GM18508 (cell line): ENCODE data around the gene FLAD1.

Experiments
- ATAC-seq: cut with Tn5 transposase; IDR thresholded peaks from one replicate; pipeline ENCODE4 v1.9.1; 2021; ENCODE audit warnings: moderate number of reproducible peaks; ENCODE audit not compliant: insufficient read depth, unreplicated experiment

Gene FLAD1

DNA sequence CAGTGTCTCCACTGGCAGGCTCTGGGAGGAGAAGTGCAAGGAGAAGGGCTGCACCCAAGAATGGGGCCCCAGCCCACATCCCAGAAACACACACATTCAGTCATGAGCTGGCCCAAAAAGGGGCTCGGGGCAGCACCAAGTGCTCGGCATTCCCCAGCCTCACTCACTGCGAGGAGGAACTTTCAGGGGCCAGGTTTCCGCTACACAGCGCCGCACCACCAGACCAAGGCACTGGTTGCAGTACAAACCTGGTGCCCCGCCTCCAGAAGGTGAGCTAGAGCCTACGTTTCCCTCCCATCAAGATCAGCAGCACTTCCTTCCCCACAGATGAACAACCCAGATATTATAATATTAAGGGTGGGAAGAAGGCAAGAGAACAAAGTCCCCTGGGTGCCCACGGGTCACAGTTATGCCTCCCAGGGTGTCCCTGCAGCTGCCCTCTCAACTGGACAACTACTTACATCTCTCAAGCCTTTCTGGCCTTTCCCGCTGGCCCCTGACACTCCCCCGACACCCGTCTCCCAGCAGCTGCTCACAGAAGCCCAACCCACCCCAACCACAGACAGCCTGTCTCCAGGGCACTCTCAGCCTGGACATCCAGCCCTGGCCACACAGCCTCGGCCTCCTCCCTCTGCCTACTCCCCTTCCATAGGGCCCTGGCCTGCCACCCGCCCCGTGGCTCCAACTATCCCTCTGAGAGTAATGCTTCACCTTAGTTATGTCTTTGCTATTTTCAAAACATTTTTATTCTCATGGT is 31.1 kb upstream of the FLAD1 start:
- no peak for ATAC-seq

DNA sequence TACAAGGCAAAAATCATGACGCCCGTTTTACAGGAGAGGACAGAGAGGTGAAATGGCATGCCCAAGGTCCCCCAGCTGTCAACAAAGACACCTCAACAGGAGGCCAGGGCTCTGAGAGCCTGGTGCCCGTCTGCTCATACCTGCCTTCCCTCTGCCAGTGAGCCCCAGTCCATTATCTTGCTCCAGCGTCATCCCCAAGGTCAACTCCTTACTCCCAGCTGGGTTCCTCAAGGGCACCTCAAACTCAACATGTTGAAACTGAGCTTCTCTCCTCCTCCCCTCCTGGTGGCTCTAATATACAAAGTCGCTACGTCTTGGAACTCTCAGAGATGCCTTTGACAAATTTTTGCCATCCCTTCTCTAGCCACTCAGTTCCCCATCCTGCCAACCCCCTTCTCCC is 30.5 kb upstream of the FLAD1 start:
- no peak for ATAC-seq

DNA sequence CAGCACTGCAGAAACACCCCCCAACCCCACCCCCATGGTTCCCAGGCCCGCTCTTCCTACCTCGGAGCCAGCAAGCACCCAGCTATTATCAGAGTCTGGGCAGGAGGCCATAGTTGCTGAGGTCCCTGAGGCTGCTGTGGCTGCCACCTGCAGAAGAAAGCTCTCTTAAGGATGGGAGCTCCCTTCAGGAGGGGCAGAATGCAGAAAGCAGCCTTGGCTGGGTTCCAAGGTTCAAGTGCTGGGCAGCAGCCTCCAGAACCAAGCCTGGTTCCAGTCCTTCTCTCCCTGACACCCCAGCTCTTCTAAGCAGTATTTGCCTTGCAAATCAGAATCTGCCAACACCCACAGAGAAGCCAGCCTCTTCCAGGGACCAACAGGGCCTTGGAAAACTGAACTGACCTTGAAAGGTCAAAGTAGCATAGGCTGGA is 29.5 kb upstream of the FLAD1 start:
- no peak for ATAC-seq

DNA sequence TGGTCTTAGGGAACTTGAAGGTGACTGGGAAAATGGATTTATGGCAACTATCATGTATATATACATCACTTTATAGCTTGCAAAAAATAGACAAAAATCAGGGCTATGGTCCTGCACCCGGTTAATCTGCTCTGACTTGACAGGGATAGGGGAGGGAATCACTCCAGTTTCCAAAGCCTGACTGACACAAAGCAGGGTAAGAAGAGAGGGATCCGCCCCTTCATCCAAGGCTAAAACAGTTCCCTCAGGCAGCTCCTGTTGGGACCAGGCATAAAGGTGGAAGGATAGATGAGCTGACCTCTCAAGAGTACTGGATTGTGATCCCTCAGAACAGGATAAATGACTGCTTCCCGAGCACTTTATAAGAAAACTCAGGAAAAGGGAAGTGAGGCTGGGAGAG is 28.6 kb upstream of the FLAD1 start:
- no peak for ATAC-seq

DNA sequence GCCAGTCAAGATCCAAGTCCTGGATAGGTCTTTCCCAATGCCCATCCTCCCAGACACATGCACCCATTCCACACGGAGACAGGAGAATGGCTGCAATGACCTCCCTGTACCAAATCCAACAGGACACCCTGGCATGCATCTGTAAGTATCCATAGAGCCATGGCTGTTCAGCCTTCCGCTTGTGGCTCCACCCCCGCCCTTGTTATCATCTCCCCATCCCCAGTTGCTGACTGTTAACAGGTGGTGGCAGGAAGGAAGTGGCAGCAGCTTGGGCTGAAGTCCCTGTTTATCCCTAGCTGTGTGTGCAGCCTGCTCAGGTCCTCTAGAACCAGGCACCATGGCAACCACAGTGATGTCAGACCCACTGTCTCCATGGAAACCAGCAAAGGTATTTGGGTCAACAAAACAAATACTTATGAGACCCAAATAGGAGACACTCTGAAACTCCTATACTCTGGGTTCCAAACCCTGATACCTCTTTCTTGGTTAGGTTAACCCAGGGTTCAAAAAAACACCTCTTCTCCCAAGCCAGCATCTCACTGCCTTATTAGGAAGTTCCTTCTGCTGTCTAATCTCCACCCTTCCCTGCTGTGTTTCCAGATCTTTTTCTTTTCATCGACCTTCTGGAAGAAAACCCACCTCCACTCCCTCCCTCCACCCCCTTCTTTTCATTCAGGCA is 28.0 kb upstream of the FLAD1 start:
- ATAC-seq, result no peak

DNA sequence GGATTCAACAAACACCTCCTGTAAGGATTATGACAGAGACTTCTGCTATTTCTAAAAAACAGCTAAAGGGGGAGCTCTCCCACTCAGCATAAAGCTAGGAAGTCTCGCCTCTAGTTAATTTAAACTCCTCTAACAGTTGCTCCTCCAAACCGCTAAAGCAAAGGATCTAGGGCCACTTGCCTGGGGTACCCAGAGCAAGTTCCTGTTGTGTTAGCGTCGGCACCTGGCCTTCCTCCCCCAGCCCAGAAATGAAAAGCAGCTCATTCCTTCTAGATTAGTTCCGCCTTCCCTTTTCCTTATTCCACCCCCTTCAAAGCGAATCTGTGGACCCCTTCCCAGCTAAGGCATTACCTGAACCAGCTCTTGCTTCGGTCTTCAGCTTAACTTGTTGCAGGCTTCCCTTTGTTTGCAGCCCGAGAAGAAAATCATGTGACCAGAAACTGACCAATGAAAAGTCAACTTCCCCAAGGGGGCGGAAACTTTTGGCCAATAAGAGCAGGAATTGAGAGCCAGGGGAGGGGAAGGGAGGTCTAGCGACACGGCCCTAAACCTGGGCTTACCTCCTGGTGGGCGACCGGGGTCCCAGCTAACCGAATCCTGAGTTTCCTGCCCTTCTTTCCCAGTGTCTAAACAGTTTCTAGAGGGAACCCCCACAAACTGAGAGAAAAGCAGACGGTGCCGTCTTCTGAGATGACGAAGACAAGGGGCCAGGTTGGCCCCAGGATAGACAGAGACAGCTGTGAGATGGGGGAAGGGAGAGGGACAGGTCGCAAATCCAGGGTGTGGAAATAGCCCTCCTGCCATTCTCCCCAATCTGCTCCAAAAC is 27.2 kb upstream of the FLAD1 start, which contains the start of gene PBXIP1:
TSS of gene PBXIP1 (minus strand) at position 382 of the 826 bp plus-strand sequence. CDS start 2,378 bp downstream, outside the sequence.
- no peak for ATAC-seq

DNA sequence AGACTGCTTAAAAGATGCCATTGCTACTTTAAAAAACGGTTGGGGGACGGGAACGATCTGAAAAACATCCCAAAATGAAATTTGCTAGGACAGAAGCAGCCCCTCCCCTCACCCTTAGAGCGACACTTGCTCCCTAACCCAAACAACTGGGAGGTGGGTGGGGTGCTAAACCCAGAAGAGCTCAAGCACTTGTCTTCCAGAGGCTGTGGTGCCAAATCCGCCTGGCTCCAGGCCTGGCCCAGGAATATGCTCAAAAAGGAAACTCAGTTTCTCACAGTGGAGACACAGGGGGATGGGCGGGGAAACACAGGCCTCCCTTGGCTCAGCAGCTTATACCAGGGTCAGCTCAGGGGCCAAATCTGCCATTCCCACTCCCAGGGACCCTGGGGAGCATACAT is 26.6 kb upstream of the FLAD1 start:
- ATAC-seq, result no peak

DNA sequence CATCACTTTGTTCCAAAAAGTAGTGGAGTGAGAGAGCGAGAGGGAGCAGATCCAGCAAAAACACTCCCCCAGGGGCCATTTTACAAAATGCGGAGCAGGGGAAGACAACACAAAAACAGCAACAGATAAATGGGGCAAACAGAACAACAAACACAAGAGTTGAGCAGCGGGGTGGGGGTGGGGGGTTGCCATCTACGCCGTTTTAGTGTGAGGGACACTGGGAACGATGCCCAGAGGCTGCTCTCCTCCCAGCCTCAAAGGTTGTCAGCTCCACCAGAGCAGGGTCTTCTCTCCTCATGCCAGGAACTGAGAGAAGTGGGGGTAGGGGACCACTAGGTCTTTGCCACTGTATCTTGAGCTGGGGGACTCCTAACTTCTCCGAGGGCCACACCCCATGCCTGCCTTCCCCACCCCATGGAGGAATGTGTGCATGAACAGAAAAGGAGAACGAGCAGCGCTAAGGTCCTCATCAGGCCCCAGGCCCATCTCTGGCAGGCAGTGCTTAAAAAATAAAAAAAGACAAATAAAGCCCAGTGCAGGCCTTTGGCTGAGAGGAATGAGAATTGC is 26.0 kb upstream of the FLAD1 start:
- ATAC-seq, result no peak

DNA sequence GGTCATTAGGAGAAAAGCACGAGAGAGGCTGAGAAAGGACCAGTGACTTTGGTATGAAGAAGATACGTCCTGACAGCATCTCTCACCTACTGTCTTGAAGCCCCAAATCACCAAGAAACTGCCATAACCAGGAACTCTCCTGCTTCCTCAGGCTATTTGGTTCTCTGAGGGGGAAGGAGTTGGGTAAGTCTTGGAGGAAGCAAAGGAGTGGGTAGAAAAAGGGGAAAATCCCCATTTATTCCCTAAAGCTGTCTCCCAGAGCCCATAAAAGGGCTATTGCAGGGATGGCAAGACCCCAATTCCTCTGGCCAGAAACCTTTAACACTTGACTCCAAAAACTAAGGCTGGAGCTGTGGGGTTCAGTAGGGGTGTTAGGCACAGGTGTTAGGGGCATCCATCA is 25.1 kb upstream of the FLAD1 start:
- ATAC-seq, result no peak

DNA sequence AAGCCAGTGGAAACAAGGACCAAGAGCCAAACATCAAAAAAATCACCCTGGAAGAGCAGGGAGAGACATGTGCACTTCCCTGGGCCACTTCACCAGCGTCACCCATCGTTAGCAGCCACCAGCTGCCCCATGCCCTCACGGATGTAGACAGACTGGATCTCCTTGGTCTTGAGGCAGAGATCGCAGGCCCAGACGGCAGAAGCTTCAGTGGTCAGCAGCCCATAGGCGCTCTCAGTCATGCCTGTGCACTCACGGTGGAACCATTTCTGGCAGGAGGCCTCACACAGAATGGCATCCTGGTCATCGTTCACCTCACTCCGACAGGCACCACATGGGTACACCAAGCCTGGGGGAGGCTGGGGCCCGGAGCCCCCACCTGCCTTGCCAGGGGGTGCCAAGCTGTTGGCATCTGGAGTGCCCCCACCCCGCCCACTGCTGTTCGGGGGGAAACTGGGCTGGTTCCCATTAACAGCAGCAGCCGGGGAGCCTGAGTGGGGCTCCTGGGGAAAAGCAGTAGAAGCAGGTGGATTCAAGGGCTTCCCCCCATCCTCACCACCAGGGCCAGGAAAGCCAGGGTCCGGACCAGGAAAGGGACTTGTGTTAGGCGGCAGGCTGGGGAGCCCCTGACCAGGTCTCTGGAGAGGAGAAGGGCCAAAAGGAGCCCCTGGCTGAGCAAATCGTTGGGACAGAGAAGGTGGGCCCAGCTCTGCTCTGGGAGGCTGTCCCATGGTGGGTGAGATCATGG is 24.3 kb upstream of the FLAD1 start:
- no peak for ATAC-seq

DNA sequence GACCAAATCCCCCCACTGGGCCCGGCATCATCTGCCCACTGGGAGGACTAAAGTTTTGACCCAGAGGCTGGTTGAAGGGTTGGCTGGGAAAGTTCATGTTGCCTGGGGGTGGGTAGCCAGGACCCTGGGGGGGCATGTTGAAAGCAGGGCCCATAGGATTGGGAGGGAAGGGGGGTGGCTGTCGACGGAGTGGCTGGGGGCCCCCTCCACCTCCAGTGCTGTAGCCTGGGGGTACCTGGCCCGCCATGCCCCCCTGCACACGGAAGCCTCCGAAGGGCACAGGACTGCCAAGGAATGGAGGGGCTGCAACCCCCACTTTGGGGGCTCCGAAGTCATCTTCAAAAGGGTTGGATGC is 23.7 kb upstream of the FLAD1 start:
- no peak for ATAC-seq

DNA sequence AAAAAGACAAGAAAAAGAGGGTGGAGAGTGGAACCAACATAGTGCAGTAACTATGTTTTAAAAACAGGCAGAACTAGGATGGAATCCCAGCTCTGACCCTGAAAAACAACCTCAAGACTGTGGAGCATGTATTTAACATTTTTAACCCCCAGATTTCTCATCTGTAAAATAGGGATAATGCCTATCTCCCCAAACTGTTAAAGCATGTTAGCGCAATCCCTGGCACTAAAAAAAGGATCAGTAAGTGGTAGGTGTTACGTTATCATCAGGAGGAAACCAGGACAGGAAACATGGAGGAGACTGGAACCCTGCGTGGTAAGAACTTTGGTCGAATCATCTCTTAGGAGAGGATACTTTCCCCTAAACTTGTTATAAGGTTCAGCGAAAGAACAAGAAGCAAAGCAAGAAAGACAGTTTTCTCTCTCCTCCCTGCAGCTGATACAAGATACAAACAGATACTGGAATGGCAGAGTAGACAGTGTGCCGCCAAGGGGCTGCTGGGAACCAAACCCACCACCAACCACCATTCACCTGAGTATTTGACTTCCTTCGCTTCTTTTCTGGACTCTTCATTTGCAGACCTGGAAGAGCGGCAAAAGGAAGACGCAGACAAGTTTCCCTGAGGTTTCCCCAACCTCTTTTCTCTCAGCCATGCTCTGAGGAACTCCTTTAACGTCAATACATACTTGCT is 22.6 kb upstream of the FLAD1 start:
- ATAC-seq, result no peak

DNA sequence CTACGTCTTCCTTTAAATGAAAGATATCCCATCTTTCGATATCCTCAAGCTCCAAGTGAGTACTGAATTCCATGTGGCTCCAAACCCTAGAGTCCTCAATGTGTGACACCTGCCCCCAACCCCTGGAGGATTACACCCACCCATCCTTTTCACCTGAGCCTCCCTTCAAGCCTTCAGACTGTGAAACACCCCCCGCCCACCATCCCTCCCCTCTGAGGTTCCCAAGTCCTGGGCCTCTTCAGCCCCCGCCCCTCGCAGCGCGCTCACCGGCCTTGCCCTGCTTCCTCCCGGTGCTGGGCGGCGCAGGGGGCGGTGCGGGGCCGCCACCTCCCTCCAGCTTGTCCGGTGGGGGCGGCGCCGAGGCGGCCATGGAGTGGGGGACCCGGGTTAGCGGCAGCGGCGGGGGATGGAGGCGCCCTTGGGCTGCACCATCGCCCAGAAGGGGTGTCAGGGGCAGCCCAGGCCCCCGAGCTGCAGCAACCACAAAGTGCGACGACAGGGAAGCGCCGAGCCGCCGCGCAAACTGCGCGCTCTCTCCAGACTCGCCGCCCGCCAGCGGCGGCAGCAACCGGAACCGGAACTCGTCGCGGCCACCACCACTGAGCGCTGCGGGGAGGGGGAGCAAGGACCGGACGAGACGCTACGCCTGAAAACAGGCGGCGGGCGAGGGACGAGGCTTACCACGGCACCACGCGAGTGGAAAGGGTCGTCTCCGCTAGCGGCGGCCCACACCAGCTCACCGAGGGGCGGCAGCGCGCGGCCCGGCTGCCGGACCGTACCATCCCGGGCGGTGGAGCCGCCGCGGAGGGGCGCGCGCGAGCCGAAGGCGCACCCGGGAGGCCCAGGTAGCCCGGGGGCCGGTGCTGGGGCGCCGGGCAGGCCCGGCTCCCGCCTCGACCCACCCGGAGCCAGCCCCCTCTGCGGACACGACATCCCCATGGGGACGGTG is 21.7 kb upstream of the FLAD1 start, which contains the start of gene PYGO2:
TSS of gene PYGO2 (minus strand) at position 576 of the 949 bp plus-strand sequence. CDS start at position 370, 206 bp downstream.
- ATAC-seq, result no peak

DNA sequence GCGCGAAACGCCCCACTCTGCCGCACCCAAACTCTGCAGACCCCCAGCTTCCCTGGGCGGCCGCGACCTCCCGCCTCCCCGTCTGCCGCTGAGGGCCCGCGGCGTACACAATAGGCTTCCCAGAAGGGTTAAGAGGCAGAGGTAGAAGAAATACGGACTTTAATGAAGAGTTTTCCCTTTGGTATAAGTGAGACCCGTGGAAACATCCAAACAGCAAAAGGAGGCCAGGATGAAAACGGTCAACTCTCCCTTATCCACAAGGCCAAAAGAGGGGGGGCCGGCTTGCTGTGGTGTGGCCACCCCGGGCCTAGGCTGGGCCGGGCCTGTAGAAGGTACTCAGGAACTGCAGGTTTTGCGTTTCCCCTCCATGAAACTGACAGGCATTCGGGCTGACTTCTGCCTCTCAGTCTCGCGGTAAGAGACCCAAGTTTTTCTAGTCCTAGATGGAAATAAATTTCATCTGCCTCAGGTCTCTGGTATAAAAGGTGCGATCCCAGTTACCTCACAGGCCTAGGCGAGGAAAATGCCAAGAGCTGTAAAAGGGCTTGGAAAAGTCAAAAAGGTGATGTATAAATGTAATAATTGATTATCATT is 20.9 kb upstream of the FLAD1 start:
- no peak for ATAC-seq

DNA sequence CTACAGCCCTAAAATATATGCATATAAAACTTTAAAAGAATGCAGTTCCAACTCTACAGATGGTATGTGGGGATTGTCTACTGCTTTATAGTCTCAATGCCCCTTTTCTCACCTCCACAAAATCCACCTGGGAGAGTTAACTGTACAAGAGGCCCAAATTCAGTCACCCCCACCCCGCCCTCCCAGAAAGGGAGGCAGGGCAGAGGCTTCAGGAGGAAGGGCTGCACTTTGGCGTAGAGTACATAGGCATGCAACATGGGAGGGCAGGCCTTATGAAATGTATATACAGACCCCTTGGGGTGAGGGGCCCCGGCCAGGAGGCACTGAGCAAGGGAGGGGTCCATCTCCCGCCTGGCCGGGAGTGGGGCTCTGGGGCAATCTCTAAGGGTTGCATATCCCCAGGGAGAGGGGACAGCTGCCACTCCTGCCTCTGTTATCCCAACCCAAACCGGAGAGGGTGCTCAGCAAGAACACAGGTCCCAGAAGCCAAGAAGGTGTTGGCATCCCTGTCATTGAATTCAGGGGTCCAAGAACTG is 20.3 kb upstream of the FLAD1 start:
- ATAC-seq, result no peak

DNA sequence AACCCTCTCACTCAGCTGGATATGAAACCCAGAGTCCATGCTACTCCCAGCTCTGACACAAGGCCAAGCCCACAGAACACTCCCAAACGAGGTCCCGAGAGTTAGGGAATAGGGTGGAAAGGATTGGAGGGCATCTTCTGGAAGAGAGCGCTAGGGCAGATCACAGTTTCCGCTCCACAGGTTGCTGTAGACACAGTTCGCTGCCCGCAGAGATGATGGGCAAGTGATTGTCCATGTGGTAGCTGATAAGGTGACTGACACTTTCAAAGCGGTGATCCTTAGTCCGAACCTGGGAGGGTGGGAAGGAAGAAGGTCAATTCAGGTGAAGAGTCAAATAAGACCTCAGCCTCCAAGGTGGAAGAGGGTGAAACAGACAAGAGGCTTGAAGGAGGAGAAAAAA is 19.5 kb upstream of the FLAD1 start:
- no peak for ATAC-seq

DNA sequence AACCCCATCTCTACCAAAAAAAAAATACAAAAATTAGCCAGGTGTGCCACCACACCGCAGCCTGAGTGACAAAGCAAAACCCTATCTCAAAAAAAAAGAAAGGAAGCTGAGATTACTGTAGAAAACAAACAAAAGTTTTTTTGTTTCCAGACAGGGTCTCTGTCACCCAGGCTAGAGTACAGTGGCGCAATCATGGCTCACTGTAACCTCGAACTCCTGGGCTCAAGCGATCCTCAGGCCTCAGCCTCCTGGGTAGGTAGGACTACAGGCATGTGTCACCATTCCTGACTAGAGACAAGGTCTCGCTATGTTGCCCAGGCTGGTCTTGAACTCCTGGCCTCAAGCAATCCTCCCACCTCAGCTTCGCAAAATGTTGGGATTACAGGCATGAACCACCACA is 18.8 kb upstream of the FLAD1 start:
- no peak for ATAC-seq

DNA sequence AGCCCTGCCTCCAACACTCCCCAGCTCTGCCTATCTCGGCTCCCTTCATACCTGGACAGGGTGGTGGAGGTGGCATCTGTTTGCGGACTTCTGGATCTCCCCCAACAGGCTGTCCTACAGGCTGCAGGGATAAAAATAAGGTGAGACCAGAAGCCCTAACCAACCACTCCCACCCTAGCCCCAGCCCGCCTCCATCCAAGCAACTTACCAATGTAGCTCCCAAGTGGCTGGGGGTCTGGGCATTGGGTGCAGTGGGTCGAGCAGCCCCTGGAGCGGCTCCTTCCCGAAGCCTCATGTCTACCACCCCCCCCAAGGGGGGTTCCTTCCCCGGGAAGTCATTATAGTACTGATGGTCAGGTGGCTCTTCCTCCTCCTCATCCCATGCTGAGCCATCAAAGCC is 17.0 kb upstream of the FLAD1 start:
- ATAC-seq, result no peak
